GM19372 (cell line): Measurements from ENCODE around the gene ZMYND8.

ENCODE experiments used
- ATAC-seq: cut with Tn5 transposase; IDR thresholded peaks from one replicate; pipeline ENCODE4 v1.9.1; 2021; ENCODE audit warnings: mild to moderate bottlenecking, low read depth, moderate library complexity; ENCODE audit not compliant: unreplicated experiment

Gene ZMYND8

GRCh38 chr20:47160992-47161391 lies 195.5 kb downstream of the ZMYND8 start:
- no peak for ATAC-seq

GRCh38 chr20:47160240-47160639 lies 196.3 kb downstream of the ZMYND8 start:
- ATAC-seq = no peak
